ENCODE data around the gene TREH. TPM values are rescaled to one million over a fixed set of nuclear protein-coding genes. Genes with fewer than 3 reads are reported as not detected.

TREH gene
- total RNA-seq, 2 experiments from 2014 or later = not detected

GRCh38 chr11:118660681-118661424 is 18.6 kb downstream of the TREH start:
- Histone ChIP-seq H3K9me2 (ENCODE audit: insufficient read depth, low read length) (no peaks in the 10 kb centered on the region), H3K27ac (ENCODE audit: low read depth, low read length, poor library complexity, severe bottlenecking) (no peak overlapping the region), H3K4me2 (ENCODE audit: low read length) (no peak overlapping the region), H2AFZ (ENCODE audit: low read length) (no peak overlapping the region), H3K9me3 (ENCODE audit: low read length) (no peaks in the 10 kb centered on the region), H3K4me1 (ENCODE audit: insufficient read depth, low read length, poor library complexity, severe bottlenecking) (no peaks in the 10 kb centered on the region), H3K79me2 (ENCODE audit: insufficient read depth, low read depth, low read length) (no peaks in the 10 kb centered on the region), H4K20me1 (ENCODE audit: insufficient read depth, low read length) (no peaks in the 10 kb centered on the region), H3K4me3 (ENCODE audit: low read depth, low read length, poor library complexity, severe bottlenecking) (no peak overlapping the region), H3K36me3 (ENCODE audit: insufficient read depth, low read length) (no peaks in the 10 kb centered on the region)
- no peak for DNase-seq (ENCODE audit: low spot score)
- no TSS peak for BruUV-seq (replicated peaks)
- TF ChIP-seq EZH2phosphoT487 (IDR thresholded peaks at IDR 0.05; ENCODE audit: borderline replicate concordance, low read depth, low read length) (no peak), CTCF (conservative IDR thresholded peaks at IDR 0.05; ENCODE audit: low read length) (no peak)
- intact Hi-C loops (cut with micrococcal nuclease; ENCODE audit: unreplicated experiment) = no loop called here
- ChIA-PET POLR2A (no interaction called here), CTCF (ENCODE audit: unreplicated experiment) (interaction anchor here (0.7 kb wide), 2 partner anchors 20 to 54 kb away, joined by 3 to 4 read pairs; no protein-coding TSS in a partner anchor)

GRCh38 chr11:118659953-118660680 is 19.3 kb downstream of the TREH start:
- no peaks in the 10 kb centered on the region for H4K20me1 ChIP-seq (ENCODE audit: insufficient read depth, low read length)
- no peaks in the 10 kb centered on the region for H3K36me3 ChIP-seq (ENCODE audit: insufficient read depth, low read length)
- H3K9me2 ChIP-seq (ENCODE audit: insufficient read depth, low read length) = no peaks in the 10 kb centered on the region
- no peak overlapping the region for H3K4me2 ChIP-seq (ENCODE audit: low read length)
- ChIA-PET CTCF (ENCODE audit: unreplicated experiment) (interaction anchor here (0.7 kb wide), 2 partner anchors 19 to 55 kb away, joined by 3 to 4 read pairs; no protein-coding TSS in a partner anchor), POLR2A (no interaction called here)
- TF ChIP-seq CTCF (conservative IDR thresholded peaks at IDR 0.05; ENCODE audit: low read length) (no peak), EZH2phosphoT487 (IDR thresholded peaks at IDR 0.05; ENCODE audit: borderline replicate concordance, low read depth, low read length) (no peak)
- no peaks in the 10 kb centered on the region for H3K79me2 ChIP-seq (ENCODE audit: insufficient read depth, low read depth, low read length)
- no peak overlapping the region for H2AFZ ChIP-seq (ENCODE audit: low read length)
- no peaks in the 10 kb centered on the region for H3K4me1 ChIP-seq (ENCODE audit: insufficient read depth, low read length, poor library complexity, severe bottlenecking)
- intact Hi-C loops (cut with micrococcal nuclease; ENCODE audit: unreplicated experiment) = loop anchor here (1.0 kb wide), 1 partner anchor 296 kb away; the partner anchor contains the start of gene UPK2
- H3K27ac ChIP-seq (ENCODE audit: low read depth, low read length, poor library complexity, severe bottlenecking) = no peak overlapping the region
- no peaks in the 10 kb centered on the region for H3K9me3 ChIP-seq (ENCODE audit: low read length)
- BruUV-seq (replicated peaks) = no TSS peak
- no peak for DNase-seq (ENCODE audit: low spot score)
- no peak overlapping the region for H3K4me3 ChIP-seq (ENCODE audit: low read depth, low read length, poor library complexity, severe bottlenecking)
